Right renal pelvis (tissue), 4 donors: Measurements from ENCODE around the gene POLG2. TPM values are rescaled to one million over a fixed set of nuclear protein-coding genes. Genes with fewer than 3 reads are reported as not detected.
"Not testable (repeated sequence)": the region's sequence is repeated elsewhere in the genome, so short reads cannot be mapped to it uniquely, and the experiment has no call there.

Experiments used
- DNase-seq, 4 donors: peaks; one replicate each; pipeline ENCODE4 v3.0.0-alpha.2; 2013; ENCODE audit warnings: low read depth in 4 of 4, low spot score in 3 of 4, missing footprints in 1 of 4
- polyA plus RNA-seq, 4 donors: library from polyadenylated mRNA; unstranded; fragments of 120-200 nt; gene quantifications; one replicate each; pipeline ENCODE4 v1.2.1, GENCODE V29; 2013; ENCODE audit not compliant: insufficient read length in 4 of 4

POLG2 gene
- polyA plus RNA-seq, 4 donors = 24.5 to 35.1 (median 28.5) TPM

- DNase-seq = no peak
Measured at GRCh38 chr17:64443086-64443760, 53.6 kb downstream of the POLG2 start.

DNA sequence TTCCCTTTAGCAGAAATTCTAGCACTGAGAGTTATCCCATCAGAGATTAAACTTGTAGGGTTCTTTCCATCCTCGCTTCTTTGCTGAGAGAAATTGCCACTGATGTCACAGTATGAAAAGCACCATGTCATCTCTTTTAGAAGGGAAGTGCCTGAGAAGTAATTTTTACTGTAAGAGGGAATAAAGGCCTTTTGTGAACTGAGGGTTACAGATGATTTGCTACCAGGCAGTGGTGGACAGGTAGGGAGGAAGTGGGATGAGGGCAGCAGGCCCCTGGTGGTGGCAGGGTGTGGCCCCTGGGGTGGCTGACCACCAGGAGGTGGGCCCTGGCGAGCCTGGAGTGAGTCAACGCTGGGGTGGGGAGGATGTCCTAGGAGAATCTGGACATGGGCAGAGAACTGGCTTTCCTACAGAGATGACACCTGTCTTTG lies 54.3 kb downstream of the POLG2 start:
- no peak for DNase-seq

- peak in 1 of 4 donors; percentile 18 for DNase-seq
Measured at GRCh38 chr17:64441772-64442540, 54.9 kb downstream of the POLG2 start.

DNA sequence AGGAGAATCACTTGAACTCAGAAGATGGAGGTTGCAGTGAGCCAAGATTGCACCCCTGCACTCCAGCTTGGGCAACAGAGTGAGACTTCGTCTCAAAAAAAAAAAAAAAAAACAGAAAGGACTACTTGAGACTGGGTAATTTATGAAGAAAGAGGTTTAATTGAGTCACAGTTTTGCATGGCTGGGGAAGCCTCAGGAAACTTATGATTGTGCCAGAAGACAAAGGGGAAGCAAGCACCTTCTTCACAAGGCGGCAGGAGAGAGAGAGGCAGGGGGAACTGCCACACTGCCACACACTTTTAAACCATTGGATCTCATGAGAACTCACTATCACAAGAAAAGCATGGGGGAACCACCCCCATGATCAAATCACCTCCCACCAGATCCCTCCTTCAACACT lies 56.9 kb downstream of the POLG2 start:
- no peak for DNase-seq

GRCh38 chr17:64439521-64439920 lies 57.3 kb downstream of the POLG2 start:
- DNase-seq = not testable (repeated sequence)

- no peak for DNase-seq
Measured at GRCh38 chr17:64437944-64438525, 58.8 kb downstream of the POLG2 start.

DNA sequence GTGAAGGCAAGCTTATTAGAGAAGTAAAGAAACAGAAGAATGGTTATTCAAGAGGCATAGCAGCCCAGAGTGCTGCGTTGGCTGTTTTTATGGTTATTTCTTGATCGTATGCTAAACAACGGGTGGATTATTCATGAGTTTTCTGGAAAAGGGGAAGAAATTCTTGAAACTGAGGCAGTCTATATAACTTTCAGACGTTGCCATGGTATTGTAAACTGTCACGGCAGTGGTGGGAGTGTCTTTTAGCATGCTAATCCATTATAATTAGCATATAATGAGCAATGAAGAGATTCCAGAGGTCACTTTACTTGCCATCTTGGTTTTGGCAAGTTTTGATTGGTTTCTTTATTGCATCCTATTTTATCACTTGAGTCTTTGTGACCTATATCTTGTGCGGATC lies 65.3 kb downstream of the POLG2 start:
- no peak for DNase-seq

GRCh38 chr17:64430036-64430435 lies 66.8 kb downstream of the POLG2 start:
- not testable (repeated sequence) for DNase-seq

- no peak for DNase-seq
Measured at GRCh38 chr17:64428406-64428805, 68.4 kb downstream of the POLG2 start.

Other genes starting within 250 kb of the POLG2 start
- gene TEX2, start 233.8 kb downstream of the POLG2 start, polyA plus RNA-seq = 10 to 100 TPM; 24.6 to 28.7 (median 27.2) TPM
- 100 to 1,000 TPM; 105 to 140 (median 133) TPM for gene PECAM1, start 106.2 kb downstream of the POLG2 start, polyA plus RNA-seq
- 1 to 10 TPM; 1.7 to 3.8 (median 2.7) TPM for gene MILR1, start 47.9 kb downstream of the POLG2 start, polyA plus RNA-seq
- 100 to 1,000 TPM; 725 to 890 (median 831) TPM for gene DDX5, start 9.2 kb upstream of the POLG2 start, polyA plus RNA-seq
- gene CEP95, start 9.9 kb upstream of the POLG2 start, polyA plus RNA-seq = 100 to 1,000 TPM in 2 of 4 donors, 10 to 100 TPM in 2; 81.9 to 123 (median 98.2) TPM
- 10 to 100 TPM; 31.0 to 40.4 (median 39.1) TPM for gene SMURF2, start 165.3 kb upstream of the POLG2 start, polyA plus RNA-seq